SK-N-SH treated with all-trans-retinoic acid at 6 μM for 48 hours (cell line): Measurements from ENCODE around the gene RAPGEF4.

Experiments
- ATAC-seq: fragments of 200-7000 bp; cut with Tn5 transposase; 3 replicates; pipeline ENCODE4 v1.9.1; 2020; ENCODE audit warnings: mild to moderate bottlenecking, moderate library complexity
- ARNTL ChIP-seq: fragments of 450-650 bp; formaldehyde crosslinking; IDR thresholded peaks from 2 replicates; pipeline ENCODE4 v1.5.0; 2020; ENCODE audit warnings: low read depth, mild to moderate bottlenecking, moderate library complexity, borderline replicate concordance
- BACH2 ChIP-seq: fragments of 250-450 bp; sonication (Bioruptor Pico); IDR thresholded peaks from 2 replicates; pipeline ENCODE4 v1.9.0; 2021; ENCODE audit warnings: mild to moderate bottlenecking, borderline replicate concordance
- CSDC2 ChIP-seq: fragments of 250-450 bp; sonication (Bioruptor Pico); IDR thresholded peaks from 2 replicates; pipeline ENCODE4 v1.5.0; 2020; ENCODE audit warnings: mild to moderate bottlenecking, moderate library complexity
- GLIS3 ChIP-seq: fragments of 250-450 bp; sonication (Bioruptor Pico); IDR thresholded peaks from 2 replicates; pipeline ENCODE4 v1.5.0; 2020; ENCODE audit warnings: mild to moderate bottlenecking, moderate library complexity
- ISL1 ChIP-seq: fragments of 250-450 bp; sonication (Bioruptor Pico); IDR thresholded peaks from 2 replicates; pipeline ENCODE4 v2.1.2; 2022; ENCODE audit warnings: mild to moderate bottlenecking, moderate library complexity
- OSR1 ChIP-seq: fragments of 250-450 bp; sonication (Bioruptor Pico); IDR thresholded peaks from 2 replicates; pipeline ENCODE4 v1.8.0; 2022; ENCODE audit warnings: moderate library complexity, mild to moderate bottlenecking, inconsistent platforms
- PPARA ChIP-seq: fragments of 250-450 bp; sonication (Bioruptor Pico); IDR thresholded peaks from 2 replicates; pipeline ENCODE4 v1.5.0; 2020; ENCODE audit warnings: mild to moderate bottlenecking, borderline replicate concordance
- RARB ChIP-seq: fragments of 250-450 bp; sonication (Bioruptor Pico); IDR thresholded peaks from 2 replicates; pipeline ENCODE4 v1.8.0; 2021; ENCODE audit warnings: mild to moderate bottlenecking, moderate library complexity
- SNAI2 ChIP-seq: fragments of 250-450 bp; sonication (Bioruptor Pico); IDR thresholded peaks from 2 replicates; pipeline ENCODE4 v1.5.0; 2020; ENCODE audit warnings: mild to moderate bottlenecking, moderate library complexity
- TCF4 ChIP-seq: fragments of 250-450 bp; sonication (Bioruptor Pico); IDR thresholded peaks from 2 replicates; pipeline ENCODE4 v1.8.0; 2021; ENCODE audit warnings: mild to moderate bottlenecking, moderate library complexity, borderline replicate concordance
- TOX ChIP-seq: fragments of 250-450 bp; sonication (Bioruptor Pico); IDR thresholded peaks from 2 replicates; pipeline ENCODE4 v1.8.0; 2021; ENCODE audit warnings: mild to moderate bottlenecking, moderate library complexity, borderline replicate concordance
- ZC3H10 ChIP-seq: fragments of 250-450 bp; sonication (Bioruptor Pico); IDR thresholded peaks from 2 replicates; pipeline ENCODE4 v1.5.1; 2021; ENCODE audit warnings: mild to moderate bottlenecking, moderate library complexity
- ZFP3 ChIP-seq: fragments of 250-450 bp; sonication (Bioruptor Pico); IDR thresholded peaks from 2 replicates; pipeline ENCODE4 v1.5.0; 2020; ENCODE audit warnings: mild to moderate bottlenecking, moderate library complexity
- ZFP30 ChIP-seq: fragments of 450-650 bp; formaldehyde crosslinking; IDR thresholded peaks from 2 replicates; pipeline ENCODE4 v1.5.0; 2022; ENCODE audit warnings: mild to moderate bottlenecking, moderate library complexity
- ZNF565 ChIP-seq: fragments of 450-650 bp; formaldehyde crosslinking; conservative IDR thresholded peaks from 2 replicates; pipeline ENCODE4 v1.5.0; 2020; ENCODE audit warnings: low read depth, mild to moderate bottlenecking, moderate library complexity
- ZNF70 ChIP-seq: fragments of 450-650 bp; formaldehyde crosslinking; IDR thresholded peaks from 2 replicates; pipeline ENCODE4 v1.5.0; 2020; ENCODE audit warnings: mild to moderate bottlenecking, moderate library complexity
- TF ChIP-seq, protein P1 (sequence below): fragments of 250-450 bp; sonication (Bioruptor Pico); IDR thresholded peaks from 2 replicates; pipeline ENCODE4 v1.8.0; 2021; ENCODE audit warnings: low read depth, mild to moderate bottlenecking, moderate library complexity, borderline replicate concordance
- TF ChIP-seq, protein P2 (sequence below): fragments of 250-450 bp; sonication (Bioruptor Pico); IDR thresholded peaks from 2 replicates; pipeline ENCODE4 v1.5.1; 2020; ENCODE audit warnings: low read depth, mild to moderate bottlenecking, moderate library complexity
- TF ChIP-seq, protein P3 (sequence below): fragments of 250-450 bp; sonication (Bioruptor Pico); IDR thresholded peaks from 2 replicates; pipeline ENCODE4 v1.8.0; 2020; ENCODE audit warnings: mild to moderate bottlenecking, moderate library complexity, borderline replicate concordance
- TF ChIP-seq, protein P4 (sequence below): fragments of 250-450 bp; sonication (Bioruptor Pico); IDR thresholded peaks from 2 replicates; pipeline ENCODE4 v1.5.0; 2020; ENCODE audit warnings: mild to moderate bottlenecking, moderate library complexity

Gene RAPGEF4

DNA sequence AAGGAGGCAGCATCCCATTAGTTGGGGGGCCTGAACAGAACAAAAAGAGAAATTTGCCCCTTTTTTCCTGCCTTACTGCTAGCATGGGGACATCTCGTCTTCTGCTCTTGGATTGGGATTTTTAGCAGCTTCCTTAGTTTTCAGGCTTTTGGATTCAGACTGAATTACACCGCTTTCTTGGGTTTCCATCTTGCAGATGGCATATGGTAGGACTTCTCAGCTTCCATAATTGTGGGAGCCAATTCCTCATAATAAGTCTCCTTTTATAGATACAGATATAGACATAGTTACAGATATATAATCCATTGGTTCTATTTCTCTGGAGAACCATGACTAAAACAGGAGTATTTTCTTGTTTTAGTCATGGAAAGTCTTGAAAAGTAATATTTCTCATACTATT is 5.2 kb upstream of the RAPGEF4 start:
- ATAC-seq: no peak
- no peak for TF ChIP-seq OSR1 (CRISPR knock-in tag)
- TF ChIP-seq TCF4 (CRISPR knock-in tag): no peak
- TF ChIP-seq RARB (CRISPR knock-in tag): no peak
- no peak for TF ChIP-seq ZFP3 (CRISPR knock-in tag)
- TF ChIP-seq BACH2: no peak
- no peak for TF ChIP-seq ARNTL (CRISPR knock-in tag)
- TF ChIP-seq, all 23 proteins: peak for 0

DNA sequence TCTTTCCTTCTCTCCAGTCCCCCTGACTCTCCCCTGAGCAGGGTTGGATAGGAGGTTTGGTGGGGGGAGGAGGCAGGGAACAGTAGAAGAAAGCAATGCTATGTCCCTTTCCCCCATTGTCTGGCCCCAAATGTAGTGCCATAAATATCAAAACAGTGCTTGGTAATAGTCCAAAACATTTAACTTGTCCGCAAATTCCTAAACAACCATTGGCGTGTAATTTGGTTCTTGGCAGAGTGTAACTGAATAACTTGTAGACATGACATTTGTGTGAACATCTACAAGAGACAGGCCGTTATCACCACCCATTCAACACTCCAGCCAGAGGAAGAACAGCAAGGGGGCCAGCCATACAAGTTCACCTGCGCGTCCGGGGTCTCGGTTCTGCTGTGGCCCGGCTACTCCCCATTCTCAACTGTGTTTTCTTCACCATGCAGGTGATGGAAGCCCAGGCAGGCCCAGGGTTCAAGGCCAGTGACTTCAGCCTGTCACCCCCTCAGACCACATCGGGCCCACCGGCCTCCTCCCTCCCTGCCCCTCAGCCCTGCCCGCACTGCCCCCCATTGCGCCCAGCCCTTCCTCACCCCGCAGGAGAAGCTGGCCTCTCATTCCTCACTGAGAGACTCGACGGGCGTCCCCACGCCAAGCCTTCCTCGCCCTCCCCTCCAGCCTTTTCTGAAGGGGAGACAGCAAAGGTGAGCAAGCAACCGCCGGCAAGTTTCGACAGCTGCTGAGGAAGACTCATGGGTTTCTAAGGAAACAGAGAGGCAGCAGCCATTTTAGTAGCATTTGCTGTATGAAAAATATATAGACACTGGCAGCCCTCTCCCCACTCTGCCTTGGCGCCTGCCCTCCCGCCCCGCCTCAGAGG is 699 bp upstream of the RAPGEF4 start:
- TF ChIP-seq TCF4 (CRISPR knock-in tag): no peak
- TF ChIP-seq ISL1: no peak
- no peak for TF ChIP-seq OSR1 (CRISPR knock-in tag)
- no peak for TF ChIP-seq ZC3H10
- no peak for TF ChIP-seq PPARA (CRISPR knock-in tag)
- no peak for TF ChIP-seq SNAI2 (CRISPR knock-in tag)
- TF ChIP-seq ZNF70 (CRISPR knock-in tag): no peak
- no peak for TF ChIP-seq CSDC2 (CRISPR knock-in tag)
- TF ChIP-seq, all 23 proteins: peak for 0
- no peak for ATAC-seq

DNA sequence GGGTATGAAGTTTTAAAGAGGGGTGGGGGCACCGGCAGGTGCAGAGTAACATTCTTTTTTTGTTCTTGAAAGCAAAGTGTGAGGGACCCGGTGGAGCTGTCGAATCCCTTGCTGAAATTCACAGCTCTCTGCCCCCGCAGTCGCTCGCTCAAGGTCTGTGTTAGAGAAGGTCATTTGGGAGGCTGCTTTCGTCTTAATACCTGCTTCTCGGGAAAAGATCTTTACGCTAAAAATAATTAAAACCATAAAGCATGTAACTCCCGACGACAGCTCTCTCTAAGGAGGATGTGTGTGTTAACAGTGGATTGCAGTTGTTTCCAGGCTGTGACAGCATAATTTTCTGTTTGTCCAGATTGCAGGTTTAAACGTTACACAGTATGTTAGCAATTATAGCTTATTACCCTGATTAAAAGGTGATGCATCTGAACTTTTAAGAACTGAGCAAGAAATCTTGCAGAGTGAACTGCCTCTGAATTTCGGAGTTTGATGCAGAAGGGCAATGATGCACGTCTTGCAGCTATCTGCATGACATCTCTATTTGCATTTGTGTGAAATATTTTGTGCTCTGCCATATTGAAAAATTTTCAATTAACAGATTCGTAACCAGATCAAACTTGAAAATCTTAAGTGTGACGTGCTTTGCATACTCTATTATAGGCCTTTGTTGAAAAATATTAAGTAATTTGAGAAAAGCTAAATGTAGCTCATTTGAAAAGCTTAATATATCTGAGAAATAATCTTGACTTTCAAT is 954 bp downstream of the RAPGEF4 start:
- no peak for TF ChIP-seq ZFP30
- TF ChIP-seq ZNF565 (CRISPR knock-in tag): no peak
- no peak for TF ChIP-seq TOX (CRISPR knock-in tag)
- TF ChIP-seq, protein P1, sequence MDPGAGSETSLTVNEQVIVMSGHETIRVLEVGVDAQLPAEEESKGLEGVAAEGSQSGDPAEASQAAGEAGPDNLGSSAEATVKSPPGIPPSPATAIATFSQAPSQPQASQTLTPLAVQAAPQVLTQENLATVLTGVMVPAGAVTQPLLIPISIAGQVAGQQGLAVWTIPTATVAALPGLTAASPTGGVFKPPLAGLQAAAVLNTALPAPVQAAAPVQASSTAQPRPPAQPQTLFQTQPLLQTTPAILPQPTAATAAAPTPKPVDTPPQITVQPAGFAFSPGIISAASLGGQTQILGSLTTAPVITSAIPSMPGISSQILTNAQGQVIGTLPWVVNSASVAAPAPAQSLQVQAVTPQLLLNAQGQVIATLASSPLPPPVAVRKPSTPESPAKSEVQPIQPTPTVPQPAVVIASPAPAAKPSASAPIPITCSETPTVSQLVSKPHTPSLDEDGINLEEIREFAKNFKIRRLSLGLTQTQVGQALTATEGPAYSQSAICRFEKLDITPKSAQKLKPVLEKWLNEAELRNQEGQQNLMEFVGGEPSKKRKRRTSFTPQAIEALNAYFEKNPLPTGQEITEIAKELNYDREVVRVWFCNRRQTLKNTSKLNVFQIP: no peak
- TF ChIP-seq, protein P2, sequence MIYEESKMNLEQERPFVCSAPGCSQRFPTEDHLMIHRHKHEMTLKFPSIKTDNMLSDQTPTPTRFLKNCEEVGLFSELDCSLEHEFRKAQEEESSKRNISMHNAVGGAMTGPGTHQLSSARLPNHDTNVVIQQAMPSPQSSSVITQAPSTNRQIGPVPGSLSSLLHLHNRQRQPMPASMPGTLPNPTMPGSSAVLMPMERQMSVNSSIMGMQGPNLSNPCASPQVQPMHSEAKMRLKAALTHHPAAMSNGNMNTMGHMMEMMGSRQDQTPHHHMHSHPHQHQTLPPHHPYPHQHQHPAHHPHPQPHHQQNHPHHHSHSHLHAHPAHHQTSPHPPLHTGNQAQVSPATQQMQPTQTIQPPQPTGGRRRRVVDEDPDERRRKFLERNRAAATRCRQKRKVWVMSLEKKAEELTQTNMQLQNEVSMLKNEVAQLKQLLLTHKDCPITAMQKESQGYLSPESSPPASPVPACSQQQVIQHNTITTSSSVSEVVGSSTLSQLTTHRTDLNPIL (CRISPR knock-in tag): no peak
- no peak for TF ChIP-seq OSR1 (CRISPR knock-in tag)
- TF ChIP-seq, protein P3, sequence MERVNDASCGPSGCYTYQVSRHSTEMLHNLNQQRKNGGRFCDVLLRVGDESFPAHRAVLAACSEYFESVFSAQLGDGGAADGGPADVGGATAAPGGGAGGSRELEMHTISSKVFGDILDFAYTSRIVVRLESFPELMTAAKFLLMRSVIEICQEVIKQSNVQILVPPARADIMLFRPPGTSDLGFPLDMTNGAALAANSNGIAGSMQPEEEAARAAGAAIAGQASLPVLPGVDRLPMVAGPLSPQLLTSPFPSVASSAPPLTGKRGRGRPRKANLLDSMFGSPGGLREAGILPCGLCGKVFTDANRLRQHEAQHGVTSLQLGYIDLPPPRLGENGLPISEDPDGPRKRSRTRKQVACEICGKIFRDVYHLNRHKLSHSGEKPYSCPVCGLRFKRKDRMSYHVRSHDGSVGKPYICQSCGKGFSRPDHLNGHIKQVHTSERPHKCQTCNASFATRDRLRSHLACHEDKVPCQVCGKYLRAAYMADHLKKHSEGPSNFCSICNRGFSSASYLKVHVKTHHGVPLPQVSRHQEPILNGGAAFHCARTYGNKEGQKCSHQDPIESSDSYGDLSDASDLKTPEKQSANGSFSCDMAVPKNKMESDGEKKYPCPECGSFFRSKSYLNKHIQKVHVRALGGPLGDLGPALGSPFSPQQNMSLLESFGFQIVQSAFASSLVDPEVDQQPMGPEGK: no peak
- no peak for TF ChIP-seq ZFP3 (CRISPR knock-in tag)
- TF ChIP-seq SNAI2 (CRISPR knock-in tag): no peak
- no peak for TF ChIP-seq RARB (CRISPR knock-in tag)
- TF ChIP-seq GLIS3 (CRISPR knock-in tag): no peak
- no peak for TF ChIP-seq BACH2
- TF ChIP-seq, protein P4, sequence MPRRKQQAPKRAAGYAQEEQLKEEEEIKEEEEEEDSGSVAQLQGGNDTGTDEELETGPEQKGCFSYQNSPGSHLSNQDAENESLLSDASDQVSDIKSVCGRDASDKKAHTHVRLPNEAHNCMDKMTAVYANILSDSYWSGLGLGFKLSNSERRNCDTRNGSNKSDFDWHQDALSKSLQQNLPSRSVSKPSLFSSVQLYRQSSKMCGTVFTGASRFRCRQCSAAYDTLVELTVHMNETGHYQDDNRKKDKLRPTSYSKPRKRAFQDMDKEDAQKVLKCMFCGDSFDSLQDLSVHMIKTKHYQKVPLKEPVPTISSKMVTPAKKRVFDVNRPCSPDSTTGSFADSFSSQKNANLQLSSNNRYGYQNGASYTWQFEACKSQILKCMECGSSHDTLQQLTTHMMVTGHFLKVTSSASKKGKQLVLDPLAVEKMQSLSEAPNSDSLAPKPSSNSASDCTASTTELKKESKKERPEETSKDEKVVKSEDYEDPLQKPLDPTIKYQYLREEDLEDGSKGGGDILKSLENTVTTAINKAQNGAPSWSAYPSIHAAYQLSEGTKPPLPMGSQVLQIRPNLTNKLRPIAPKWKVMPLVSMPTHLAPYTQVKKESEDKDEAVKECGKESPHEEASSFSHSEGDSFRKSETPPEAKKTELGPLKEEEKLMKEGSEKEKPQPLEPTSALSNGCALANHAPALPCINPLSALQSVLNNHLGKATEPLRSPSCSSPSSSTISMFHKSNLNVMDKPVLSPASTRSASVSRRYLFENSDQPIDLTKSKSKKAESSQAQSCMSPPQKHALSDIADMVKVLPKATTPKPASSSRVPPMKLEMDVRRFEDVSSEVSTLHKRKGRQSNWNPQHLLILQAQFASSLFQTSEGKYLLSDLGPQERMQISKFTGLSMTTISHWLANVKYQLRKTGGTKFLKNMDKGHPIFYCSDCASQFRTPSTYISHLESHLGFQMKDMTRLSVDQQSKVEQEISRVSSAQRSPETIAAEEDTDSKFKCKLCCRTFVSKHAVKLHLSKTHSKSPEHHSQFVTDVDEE (CRISPR knock-in tag): no peak
- peak; percentile 15; the same call in 1 of the 3 replicates for ATAC-seq
